Measurements from ENCODE around the gene TSPAN4. TPM values are rescaled to one million over a fixed set of nuclear protein-coding genes. Genes with fewer than 3 reads are reported as not detected.
A peak's percentile ranks its signal among the peaks of the same experiment; 100 is the strongest.

Gene TSPAN4
- total and polyA plus RNA-seq, 2 of the 13 experiments (the other 11 are each of a cell fraction or from before 2014, with no cell fraction given), result 31.7 to 68.3 TPM

- TF ChIP-seq HINFP (CRISPR knock-in tag; IDR thresholded peaks at IDR 0.05; ENCODE audit: low read depth), result 0 out of 2 replicates have a peak, but pooled peaks have one; percentile 18
- 0 out of 2 replicates have a peak, but pooled peaks have one; percentile 77 for TF ChIP-seq ZNF512B (CRISPR knock-in tag; IDR thresholded peaks at IDR 0.05; ENCODE audit: borderline replicate concordance)
- TF ChIP-seq PBX3 (CRISPR knock-in tag; IDR thresholded peaks at IDR 0.05; ENCODE audit: borderline replicate concordance), result no peak
- peak; percentile 71 for TF ChIP-seq MLX (CRISPR knock-in tag; IDR thresholded peaks at IDR 0.05)
- TF ChIP-seq ZNF274 (CRISPR knock-in tag; IDR thresholded peaks at IDR 0.05), result no peak
- TF ChIP-seq ZBTB40 (IDR thresholded peaks at IDR 0.05), result no peak
- TF ChIP-seq ZBTB40 (CRISPR knock-in tag; IDR thresholded peaks at IDR 0.05), result peak; percentile 66; the same call in 1 of the 2 replicates
- TF ChIP-seq AGO1 (IDR thresholded peaks at IDR 0.05; ENCODE audit: low read depth, low read length, poor library complexity, severe bottlenecking), result peak; percentile 37
- 0 out of 2 replicates have a peak, but pooled peaks have one; percentile 29 for TF ChIP-seq ZNF224 (CRISPR knock-in tag; IDR thresholded peaks at IDR 0.05)
- no peak for TF ChIP-seq ZNF615 (CRISPR knock-in tag; IDR thresholded peaks at IDR 0.05; ENCODE audit: borderline replicate concordance)
- TF ChIP-seq SAP130 (CRISPR knock-in tag; IDR thresholded peaks at IDR 0.05; ENCODE audit: low read depth), result peak; percentile 95
Measured at GRCh38 chr11:838441-839279, 4.0 kb upstream of the TSPAN4 start (continued).
